Skin of body (tissue), 2 donors: ENCODE measurements around the gene TBL1X. TPM values are rescaled to one million over a fixed set of nuclear protein-coding genes. Genes with fewer than 3 reads are reported as not detected.
"Not testable (repeated sequence)": the region's sequence is repeated elsewhere in the genome, so short reads cannot be mapped to it uniquely, and the experiment has no call there.

Experiments used
- DNase-seq: peaks from one replicate; lab custom pipeline; 2025; lab: John Stamatoyannopoulos, UW
- total RNA-seq: library from RNA; depleted of rRNA; stranded (reverse); fragments of >200 nt; gene quantifications from one replicate; pipeline ENCODE4 v1.2.3, GENCODE V29; 2014

The TBL1X gene
- total RNA-seq = 13.2 TPM

DNA sequence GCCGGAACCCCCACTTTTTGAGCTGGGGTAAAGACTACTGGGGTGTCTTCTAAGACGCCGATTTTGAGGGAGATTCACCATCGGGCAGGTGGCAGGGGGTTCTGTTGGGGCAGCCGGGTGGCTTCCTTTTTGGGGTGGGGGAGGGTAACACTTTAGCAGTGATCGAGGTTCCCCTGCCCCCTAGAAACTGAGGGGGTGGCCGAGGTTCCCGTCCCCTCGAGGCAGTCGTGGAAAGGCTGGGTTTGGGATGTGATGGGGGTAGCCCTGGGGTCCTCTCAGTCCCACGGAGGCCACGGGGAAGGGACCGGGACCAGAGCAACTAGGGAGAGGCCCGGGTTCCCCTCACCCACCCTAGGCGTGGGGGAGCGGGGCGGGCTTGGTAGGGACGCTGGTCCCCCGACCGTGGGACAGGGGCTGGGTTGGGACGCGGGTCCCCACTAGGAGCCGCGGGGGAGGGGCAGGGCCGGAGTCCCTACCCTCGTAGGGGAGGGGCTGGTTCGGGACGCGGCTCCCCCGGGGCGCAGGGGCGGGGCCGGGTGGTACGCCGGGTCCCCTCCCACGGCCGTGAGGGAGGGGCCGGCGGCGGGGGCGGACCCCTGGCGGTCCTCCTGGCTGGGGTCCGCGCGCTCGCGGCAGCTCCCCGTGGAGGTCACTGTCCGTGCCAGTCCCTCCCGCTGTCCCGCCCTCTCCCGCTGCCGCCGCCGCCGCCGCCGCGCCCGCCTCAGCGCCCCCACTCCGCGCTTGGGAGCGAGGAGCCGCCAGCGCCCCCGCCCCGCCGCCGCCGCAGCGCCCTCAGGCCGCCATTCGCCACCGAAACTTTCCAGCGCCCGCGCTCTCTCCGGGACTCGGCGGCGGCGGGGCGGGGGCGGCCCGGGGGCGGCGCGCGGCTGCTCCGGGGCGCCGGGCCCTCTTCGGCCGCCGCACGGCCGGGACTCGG lies at the start of gene TBL1X:
Gene TBL1X (plus strand): TSS at position 624 of the 937 bp plus-strand sequence. CDS start 188,529 bp downstream, outside the sequence.
- DNase-seq = peak; percentile 10

DNA sequence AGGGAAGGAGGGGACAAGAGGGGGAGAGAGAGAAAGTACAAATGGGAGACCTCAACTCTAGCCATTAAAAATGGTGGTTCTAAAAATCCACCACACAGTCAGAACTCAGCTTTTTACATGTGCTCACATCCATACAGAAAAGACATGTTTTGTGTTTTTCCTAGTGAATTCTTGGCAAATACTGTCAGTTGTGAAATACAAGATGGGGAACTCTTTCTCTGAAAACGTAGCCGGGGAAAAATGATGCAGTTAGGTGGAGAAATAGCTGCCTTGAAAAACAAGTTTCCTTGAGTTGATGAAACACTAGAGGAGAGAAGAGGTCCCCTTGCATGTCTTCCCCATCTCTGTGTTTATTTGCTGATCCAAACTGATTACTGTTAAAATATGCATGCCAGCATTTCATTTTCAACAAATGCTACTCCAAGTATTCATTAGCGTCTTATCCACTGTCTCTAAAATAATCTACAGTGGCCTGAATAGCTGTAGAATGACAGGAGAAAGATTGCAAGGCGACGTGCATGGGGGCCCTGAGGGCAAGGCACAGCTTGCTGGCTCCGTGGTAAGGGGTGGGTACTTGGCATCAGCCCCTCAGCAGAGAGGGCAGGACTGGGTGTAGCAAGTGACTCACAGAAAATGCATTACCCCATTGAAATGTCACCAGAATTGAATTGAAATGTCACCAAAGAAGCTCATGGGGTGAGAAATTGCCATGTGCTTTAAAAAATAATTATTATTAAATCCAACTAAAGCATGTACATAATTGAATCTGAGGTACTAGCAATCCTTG lies 48.1 kb upstream of the TBL1X start:
- DNase-seq = peak; percentile 6

DNA sequence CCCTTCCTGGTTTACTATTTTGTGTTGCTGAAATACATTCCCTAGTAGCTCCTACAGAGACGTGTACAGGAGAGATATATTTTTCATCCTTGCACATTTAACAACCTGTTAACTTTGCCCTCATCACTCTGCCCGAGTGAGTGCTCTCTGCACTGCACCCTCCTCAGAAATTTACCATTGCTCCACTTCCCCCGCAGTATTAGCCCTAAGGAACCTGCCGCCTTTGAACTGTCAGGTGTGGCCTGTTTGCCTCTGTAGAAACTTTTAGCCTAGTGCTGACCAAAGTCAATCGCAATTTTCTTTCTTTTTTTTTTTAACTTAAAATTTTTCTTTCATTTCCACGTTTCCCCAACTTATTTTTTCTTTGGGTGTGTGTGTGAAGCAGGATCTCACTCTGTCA lies 46.6 kb upstream of the TBL1X start:
- no peak for DNase-seq

DNA sequence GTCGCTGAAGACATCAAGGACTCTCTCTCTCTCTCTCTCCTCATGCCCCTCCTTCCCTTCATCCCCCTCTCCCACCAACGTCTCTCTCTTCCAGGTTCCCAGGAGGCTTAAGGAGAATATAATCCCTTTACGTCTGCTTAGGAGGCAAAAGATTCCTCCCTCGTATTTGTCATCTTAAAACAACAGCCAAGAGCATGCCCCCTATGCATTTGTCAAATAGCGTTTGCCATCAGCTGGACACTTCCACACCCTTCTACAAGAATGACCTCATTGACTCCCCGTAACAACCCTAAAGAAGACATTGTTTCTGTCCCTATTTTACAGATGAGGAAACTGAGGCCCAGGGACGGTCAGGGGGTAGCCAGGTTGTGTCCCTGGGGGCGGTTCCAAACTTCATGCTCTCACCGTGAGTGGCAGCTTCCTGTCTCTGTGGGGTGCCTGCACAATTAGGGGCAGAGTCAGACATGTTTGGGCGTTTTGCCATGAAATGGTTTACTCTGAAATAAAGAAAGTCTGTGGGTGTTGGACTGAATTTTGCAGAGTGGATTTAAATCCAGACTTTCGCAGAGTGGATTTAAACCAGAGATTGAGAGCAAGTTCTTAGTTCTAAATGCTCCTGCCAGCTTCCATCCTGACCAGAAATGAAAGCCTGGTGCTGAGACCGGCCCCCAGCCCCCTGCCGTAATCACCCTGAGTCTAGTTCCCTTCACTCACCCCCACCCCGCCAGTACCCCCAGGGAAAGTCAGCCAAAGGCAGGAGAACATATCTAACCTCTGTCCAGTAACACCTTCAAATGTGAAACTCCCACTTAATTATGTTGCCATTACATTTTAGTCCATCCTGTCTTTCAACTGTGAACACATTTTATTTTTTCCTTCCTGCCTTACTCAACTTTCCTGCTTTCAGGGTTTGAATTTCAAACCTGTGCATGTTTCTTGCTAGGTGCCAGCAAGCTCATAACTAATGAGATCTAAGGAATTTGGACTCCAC lies 44.3 kb upstream of the TBL1X start:
- no peak for DNase-seq

DNA sequence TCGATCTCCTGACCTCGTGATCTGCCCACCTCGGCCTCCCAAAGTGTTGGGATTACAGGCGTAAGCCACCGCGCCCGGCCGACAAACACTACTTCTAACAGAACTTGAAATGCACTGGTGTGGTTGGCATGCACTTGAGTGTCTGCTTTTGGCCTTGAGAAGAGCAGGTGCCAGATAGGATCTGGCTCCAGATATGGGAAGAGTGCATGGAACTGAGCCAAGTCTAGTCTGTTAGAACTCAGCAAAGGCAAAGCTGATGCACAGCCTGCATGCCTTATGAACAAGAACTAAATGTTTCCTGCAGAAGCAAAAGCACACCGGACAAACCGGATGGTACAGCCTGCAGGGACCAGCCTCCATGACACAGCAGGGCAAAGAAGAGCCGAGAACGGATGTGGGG lies 35.1 kb upstream of the TBL1X start:
- DNase-seq = no peak

DNA sequence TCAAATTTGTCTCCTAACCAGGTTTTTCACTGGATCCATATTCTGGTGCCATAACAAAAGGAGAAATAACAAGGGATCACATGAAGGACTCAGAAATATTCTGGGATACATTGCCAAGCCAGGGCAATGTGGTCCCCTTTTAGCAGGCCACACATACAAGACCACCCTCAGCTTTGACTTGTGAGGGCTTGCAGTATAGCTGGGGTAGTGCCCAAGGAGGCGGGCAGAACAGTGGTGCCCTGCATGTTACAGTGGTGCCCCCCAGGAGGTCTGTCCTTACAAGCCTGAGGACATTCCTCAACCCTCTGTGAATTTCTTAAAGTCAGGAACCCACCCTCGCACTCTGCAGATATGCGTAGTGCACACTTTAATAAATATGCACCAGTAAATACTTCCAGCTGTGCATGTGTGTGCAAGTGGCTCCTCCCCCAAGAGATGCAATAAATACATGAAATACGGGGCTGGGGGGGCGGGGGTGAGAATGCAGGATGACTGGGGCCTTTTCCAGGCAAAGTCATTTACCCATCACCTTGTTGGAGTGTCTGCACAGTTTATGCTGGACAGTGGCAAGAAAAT lies 34.4 kb upstream of the TBL1X start:
- DNase-seq = no peak

DNA sequence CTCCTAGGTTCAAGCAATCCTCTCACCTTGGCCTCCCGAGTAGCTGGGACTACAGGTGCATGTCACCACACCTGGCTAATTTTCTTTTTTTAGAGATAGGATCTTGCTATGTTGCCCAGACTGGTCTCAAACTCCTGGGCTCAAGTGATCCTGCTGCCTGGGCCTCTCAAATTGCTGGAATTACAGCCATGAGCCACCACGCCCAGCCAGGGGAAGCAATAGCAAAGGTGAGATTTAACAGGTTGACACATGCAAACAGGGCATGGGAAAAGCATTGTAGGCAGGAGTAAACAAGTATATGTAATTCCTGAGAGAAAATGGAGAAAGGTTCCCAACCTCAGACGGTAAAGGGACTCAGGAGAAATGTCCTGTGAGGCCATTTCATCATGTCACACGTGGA lies 33.6 kb upstream of the TBL1X start:
- DNase-seq = no peak

DNA sequence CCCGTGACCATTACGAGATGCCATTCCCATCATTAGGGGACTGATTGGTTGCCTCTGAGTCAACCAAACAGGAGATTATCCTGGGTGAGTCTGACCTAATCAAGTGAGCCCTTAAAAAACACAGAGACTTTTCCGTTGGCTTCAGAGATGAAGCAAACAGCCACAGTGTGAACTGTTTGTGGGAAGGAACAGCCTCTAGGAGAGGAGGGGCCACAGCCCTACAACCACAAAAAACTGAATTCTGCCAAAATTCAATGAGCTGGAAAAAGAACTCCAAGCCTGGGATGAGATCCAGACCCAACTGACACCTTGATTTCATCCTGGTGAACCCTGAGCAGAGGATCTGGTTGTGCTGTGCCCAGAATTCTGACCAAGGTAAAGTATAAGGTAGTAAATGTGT lies 31.3 kb upstream of the TBL1X start:
- DNase-seq = no peak

DNA sequence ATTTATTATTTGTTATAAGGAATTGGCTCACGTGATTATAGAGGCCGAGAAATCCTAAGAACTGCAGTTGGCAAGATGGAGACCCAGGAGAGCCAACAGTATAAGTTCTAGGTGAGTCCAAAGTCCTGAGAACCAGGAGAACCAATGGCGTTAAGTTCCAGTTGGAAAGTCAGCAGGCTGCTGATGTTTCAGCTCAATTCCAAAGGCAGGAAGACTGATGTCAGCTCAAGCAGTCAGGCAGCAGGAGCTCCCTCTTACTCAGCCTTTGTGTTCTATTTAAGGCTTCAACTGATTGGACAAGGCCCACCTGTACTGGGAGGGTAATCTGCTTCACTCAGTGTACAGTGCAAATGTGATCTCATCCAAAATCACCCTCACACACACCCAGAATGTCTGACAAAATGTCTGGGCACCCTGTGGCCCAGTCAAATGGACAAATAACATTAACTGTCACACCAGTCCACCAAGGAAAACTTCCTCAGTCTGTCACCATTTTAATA lies 30.8 kb upstream of the TBL1X start:
- DNase-seq = no peak

DNA sequence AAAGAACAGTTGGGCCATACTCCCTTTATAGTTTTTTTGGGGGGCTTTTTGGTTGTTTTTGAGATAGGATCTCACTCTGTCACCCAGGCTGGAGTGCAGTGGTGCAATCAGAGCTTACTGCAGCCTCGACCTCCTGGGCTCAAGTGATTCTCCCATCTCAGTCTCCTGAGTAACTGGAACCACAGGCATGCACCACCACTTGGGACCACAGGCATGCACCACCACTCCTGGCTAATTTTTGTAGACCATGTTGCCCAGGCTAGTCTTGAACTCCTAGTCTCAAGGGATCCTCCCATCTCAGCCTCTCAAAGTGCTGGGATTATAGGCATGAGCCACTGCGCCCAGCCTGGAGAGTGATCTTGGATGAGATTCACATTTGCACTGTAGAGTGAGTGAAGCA lies 29.8 kb upstream of the TBL1X start:
- not testable (repeated sequence) for DNase-seq

DNA sequence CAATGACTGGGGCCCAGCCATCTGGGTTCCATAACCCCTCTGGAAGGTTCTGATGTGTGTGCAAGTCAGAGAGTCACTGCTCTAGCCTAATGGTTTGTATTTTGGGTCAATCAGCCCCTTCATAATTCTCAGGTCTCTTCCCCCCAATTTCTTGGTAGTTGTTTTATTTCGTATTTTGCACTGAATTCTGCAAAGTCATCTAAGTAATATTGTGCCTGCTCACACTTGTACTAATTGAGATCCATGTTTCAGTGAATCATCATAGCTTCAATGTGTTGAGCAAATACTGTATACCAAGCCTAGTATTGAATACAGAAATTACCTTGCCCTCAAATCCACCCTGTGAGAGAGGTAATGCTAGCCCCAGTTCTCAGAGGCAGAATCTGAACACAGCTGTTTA lies 28.0 kb upstream of the TBL1X start:
- DNase-seq = no peak

DNA sequence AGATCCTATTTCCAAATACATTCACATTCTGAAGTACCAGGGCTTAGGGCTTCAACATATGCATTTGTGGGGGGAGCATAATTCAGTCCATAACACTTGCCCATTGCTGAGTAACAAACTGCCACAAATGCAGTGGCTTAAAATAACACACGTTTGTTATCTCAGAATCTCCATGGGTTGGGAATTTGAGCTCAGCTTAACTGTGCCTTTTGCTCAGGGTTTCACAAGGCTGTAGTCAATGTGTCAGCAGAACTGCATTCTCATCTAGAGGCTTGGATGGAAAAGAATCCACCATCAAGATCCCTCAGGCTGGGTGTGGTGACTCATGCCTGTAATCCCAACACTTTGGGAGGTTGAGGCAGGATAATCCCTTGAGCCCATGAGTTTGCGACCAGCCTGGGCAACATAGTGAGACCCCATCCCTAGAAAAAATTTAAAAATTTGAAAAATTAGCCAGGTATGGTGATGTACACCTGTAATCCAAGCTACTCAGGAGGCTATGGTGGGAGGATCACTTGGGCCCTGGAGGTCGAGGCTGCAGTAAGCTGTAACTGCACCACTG lies 25.8 kb upstream of the TBL1X start:
- DNase-seq = no peak

DNA sequence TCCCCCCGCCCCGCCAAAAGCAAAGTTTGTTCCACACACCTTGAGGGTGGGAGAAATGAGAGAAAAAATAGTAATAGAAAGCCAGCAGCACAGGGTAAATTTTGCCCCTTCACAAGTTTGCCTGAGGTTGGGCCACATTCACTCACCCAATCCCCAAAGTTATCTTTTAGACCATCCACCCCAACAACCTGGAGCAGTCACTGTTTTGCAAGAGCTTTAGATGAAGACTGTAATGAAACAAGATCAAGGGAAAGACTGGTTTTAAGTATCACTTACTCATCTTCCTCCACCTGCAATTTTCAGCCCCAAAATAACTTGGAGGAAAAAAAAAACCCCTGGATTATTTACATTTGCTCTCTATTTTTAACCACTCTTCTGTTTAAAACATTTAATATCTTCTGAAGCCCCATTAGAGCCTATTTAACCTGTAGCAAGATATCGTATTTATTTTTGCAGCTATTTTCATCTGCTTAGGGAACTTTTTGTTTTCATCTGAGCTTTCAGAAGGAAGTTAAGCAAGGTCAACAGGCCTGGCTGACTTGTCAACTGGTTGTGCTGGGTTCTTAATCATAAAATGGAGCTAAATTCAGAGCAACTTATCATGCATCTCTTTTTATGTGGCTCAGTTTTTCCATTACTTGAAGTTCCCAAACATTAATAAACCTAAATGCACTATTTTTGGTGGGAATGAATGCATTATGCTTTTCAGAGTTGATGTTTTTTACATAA lies 24.6 kb upstream of the TBL1X start:
- DNase-seq = no peak

DNA sequence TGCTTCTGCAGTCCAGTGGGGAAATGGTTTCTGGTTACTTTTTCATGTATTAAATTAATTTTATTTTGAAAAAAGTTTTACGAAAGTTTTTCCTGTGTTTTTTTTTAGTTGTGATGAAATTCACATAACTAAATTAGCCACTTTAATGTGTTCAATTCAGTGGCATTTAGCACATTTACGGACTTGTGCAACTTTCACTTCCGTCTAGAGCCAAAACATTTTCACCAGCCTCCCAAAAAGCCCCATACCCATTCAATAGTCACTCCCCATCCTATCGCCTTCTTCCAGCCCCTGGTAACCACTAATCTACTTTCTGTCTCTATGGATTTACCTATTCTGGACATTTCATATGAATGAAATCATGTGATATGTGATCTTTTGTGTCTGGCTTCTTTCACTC lies 22.8 kb upstream of the TBL1X start:
- no peak for DNase-seq

DNA sequence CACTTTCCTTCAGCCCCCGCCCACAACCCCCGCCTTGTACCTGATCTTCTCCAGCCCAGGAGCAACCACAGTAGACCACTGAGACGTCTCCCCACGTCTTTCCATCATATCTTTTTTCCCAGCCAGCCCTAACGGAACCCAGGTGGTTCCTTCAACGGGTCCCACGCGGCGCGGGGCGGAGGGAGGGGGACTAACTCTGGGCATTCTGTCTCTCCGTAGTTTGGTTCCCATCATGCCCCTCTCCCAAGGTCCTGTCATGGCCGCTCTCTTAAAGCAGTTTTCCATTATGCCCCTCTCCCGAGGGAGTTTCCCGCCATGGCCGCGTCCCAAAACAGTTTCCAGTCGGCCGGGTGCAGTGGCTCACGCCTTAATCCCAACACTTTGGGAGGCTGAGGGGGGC lies 21.5 kb upstream of the TBL1X start:
- no peak for DNase-seq

DNA sequence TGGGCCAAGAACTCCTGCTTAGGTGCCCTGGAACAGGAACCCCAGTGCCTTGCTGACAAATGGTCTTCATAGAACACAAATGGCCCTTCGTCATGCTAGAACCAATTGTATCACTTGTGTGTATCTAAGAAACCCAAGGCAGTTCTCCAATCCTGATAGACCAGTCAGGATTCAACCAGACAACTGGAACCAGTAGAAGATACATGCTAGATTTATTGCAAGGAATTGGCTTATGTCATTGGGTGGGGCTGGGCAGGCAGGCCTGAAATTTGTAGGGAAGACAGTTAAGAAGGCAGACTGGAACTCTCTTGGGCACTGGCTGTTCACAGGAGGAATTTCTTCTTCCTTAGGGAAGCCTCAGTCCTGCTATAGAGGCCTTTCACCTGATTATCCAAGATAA lies 17.0 kb upstream of the TBL1X start:
- DNase-seq = no peak

DNA sequence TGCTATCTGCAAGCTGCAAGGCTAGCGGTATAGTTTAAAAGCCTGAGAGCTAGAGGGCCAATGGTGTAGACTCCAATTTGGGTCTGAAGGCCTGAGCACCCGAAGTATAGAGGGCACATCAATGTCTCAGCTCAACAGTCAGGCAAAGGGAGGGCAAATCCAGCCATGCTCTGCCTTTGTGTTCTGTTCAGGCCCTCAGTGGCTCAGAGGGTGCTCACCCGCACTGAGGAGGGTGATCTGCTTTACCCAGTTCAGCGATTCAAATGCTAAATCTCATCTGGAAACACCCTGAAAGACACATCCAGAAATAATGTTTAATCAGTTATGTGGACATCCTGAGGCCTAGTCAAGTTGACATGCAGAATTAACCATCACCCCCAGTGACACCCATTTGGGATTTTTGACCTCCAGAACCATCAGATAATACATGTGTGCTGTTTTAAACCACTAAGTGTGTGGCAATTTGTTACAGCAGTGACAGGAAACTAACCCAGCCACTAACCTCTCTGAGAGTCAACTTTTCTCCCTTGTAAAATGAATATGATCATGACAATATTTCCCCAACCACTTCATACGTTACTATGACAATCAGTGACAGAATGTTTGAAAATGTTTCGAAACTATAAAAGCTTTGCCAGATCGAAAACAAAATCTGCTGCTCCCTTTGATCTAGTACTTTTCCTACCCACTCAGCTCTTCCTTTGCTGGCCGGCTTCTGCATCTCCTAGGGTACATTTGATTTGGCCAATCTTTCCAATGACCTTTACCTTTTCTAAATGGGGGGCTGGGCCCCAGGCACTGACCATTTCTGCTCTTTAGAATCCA lies 8.4 kb upstream of the TBL1X start:
- DNase-seq = no peak

DNA sequence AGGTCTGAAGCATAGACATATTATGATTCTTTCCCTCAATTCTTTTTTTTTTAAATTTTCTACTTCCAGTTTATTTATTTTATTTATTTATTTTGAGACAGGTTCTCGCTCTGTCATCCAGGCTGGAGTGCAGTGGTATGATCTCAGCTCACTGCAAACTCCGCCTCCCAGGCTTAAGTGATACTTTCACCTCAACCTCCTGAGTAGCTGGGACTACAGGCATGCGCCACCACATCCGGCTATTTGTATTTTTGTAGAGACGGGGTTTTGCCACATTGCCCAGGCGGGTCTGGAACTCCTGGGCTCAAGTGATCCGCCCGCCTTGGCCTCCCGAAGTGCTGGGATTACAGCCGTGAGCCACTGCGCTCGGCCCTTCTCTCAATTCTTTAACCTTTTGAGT lies 6.8 kb upstream of the TBL1X start:
- DNase-seq = not testable (repeated sequence)
